B cell (primary cell): ENCODE data around the gene IRF1. TPM values are rescaled to one million over a fixed set of nuclear protein-coding genes. Genes with fewer than 3 reads are reported as not detected.

ENCODE experiments used
- ATAC-seq: fragments of 200-7000 bp; cut with Tn5 transposase; one replicate; pipeline ENCODE4 v1.10.0; 2021; ENCODE audit warnings: low read depth, mild to moderate bottlenecking, moderate number of reproducible peaks, moderate library complexity
- CTCF ChIA-PET: fragments of 350-600 bp; sonication (Branson Sonifier 250); formaldehyde crosslinking; loops from one replicate; lab custom pipeline; 2021; ENCODE audit warnings: antibody characterized with exemption, inconsistent platforms; lab: Charles Lee
- POLR2A ChIA-PET: fragments of 350-600 bp; sonication (Branson Sonifier 250); formaldehyde crosslinking; loops from one replicate; lab custom pipeline; 2021; ENCODE audit warnings: antibody characterized with exemption; lab: Charles Lee
- DNase-seq: peaks from one replicate; pipeline ENCODE4 v3.0.0; 2013
- H2AFZ ChIP-seq: 2 replicates; pipeline ENCODE4 v1.6.1; 2012; ENCODE audit warnings: mild to moderate bottlenecking, low read depth, low read length; ENCODE audit not compliant: insufficient read depth, poor library complexity, severe bottlenecking
- H3K27ac ChIP-seq, 2 donors: 1 replicate in 1 of 2; 2 replicates in 1 of 2; pipeline ENCODE4 v1.5.1; 2012 to 2013; ENCODE audit warnings: low read length in 2 of 2, mild to moderate bottlenecking in 2 of 2, moderate library complexity in 1 of 2
- H3K27me3 ChIP-seq, 4 experiments: fragments of 200-600 bp in 1 of 4; sonication (generic) in 1 of 4; replicated peaks in 1 of 4; 1 replicate in 2 of 4; 2 replicates in 2 of 4; pipeline versions ENCODE4 v1.6.1 to v1.7.0; 2013 to 2016; ENCODE audit warnings: low read length in 3 of 4, mild to moderate bottlenecking in 2 of 4, mixed read lengths in 1 of 4, moderate library complexity in 1 of 4; ENCODE audit not compliant: insufficient read depth in 4 of 4, control insufficient read depth in 3 of 4; ENCODE audit errors: control extremely low read depth in 1 of 4
- H3K36me3 ChIP-seq, 2 experiments: replicated peaks in 1 of 2; 1 replicate in 1 of 2; 2 replicates in 1 of 2; pipeline versions ENCODE4 v1.6.1 to v1.7.1; 2013; ENCODE audit warnings: low read length in 1 of 2; ENCODE audit not compliant: insufficient read depth in 2 of 2, control insufficient read depth in 1 of 2; ENCODE audit errors: control extremely low read depth in 1 of 2, extremely low read depth in 1 of 2
- H3K4me1 ChIP-seq, 2 donors: fragments of 200-600 bp in 1 of 2; sonication (generic) in 1 of 2; 1 replicate in 1 of 2; 2 replicates in 1 of 2; pipeline versions ENCODE4 v1.5.1 to v1.6.1; 2013 to 2017; ENCODE audit warnings: low read length in 2 of 2; ENCODE audit not compliant: control insufficient read depth in 2 of 2, insufficient read depth in 2 of 2
- H3K4me2 ChIP-seq: replicated peaks from 2 replicates; pipeline ENCODE3; 2012; ENCODE audit warnings: mild to moderate bottlenecking, low read depth, low read length; ENCODE audit not compliant: poor library complexity, severe bottlenecking
- H3K4me3 ChIP-seq, 5 experiments: fragments of 200-600 bp in 1 of 5; sonication (generic) in 1 of 5; 1 replicate in 3 of 5; 2 replicates in 2 of 5; pipeline versions ENCODE4 v1.5.1 to v1.7.0; 2011 to 2016; ENCODE audit warnings: low read length in 4 of 5, mild to moderate bottlenecking in 4 of 5, low read depth in 2 of 5, control low read depth in 1 of 5, moderate library complexity in 1 of 5; ENCODE audit not compliant: insufficient read depth in 1 of 5; ENCODE audit errors: control extremely low read depth in 1 of 5, extremely low read depth in 1 of 5
- H3K79me2 ChIP-seq: fragments of 200-600 bp; sonication (generic); one replicate; pipeline ENCODE4 v1.6.0; 2016; ENCODE audit warnings: low read length; ENCODE audit not compliant: control insufficient read depth, insufficient read depth
- H3K9ac ChIP-seq: fragments of 200-600 bp; sonication (generic); 2 replicates; pipeline ENCODE4 v1.6.1; 2017; ENCODE audit warnings: mild to moderate bottlenecking, low read length, moderate library complexity
- H3K9me3 ChIP-seq, 3 donors: one replicate each; pipeline versions ENCODE4 v1.6.1 to v1.7.1; 2013; ENCODE audit warnings: low read length in 2 of 3; ENCODE audit not compliant: control insufficient read depth in 2 of 3, insufficient read depth in 1 of 3; ENCODE audit errors: control extremely low read depth in 1 of 3
- H4K20me1 ChIP-seq: 2 replicates; pipeline ENCODE4 v1.6.0; 2012; ENCODE audit warnings: mild to moderate bottlenecking, low read length; ENCODE audit not compliant: insufficient read depth, control insufficient read depth, poor library complexity, severe bottlenecking
- H3K27ac Mint-ChIP-seq: one replicate; pipeline ENCODE4 v1.8.0; 2021; ENCODE audit warnings: mixed read lengths
- H3K27me3 Mint-ChIP-seq: one replicate; pipeline ENCODE4 v1.8.0; 2021; ENCODE audit warnings: mixed read lengths
- H3K4me1 Mint-ChIP-seq: one replicate; pipeline ENCODE4 v1.8.0; 2021; ENCODE audit warnings: mixed read lengths
- H3K4me3 Mint-ChIP-seq: one replicate; pipeline ENCODE4 v1.8.0; 2021; ENCODE audit warnings: mixed read lengths
- H3K9me3 Mint-ChIP-seq: one replicate; pipeline ENCODE4 v1.8.0; 2022; ENCODE audit warnings: mixed read lengths; ENCODE audit not compliant: insufficient read depth
- EZH2 ChIP-seq: IDR thresholded peaks from 2 replicates; pipeline ENCODE4 v1.6.1; 2012; ENCODE audit warnings: borderline replicate concordance, low read depth, mild to moderate bottlenecking, moderate library complexity, low read length; ENCODE audit not compliant: insufficient read depth, poor library complexity, severe bottlenecking
- WGBS: methylation state at CpG from one replicate; pipeline ENCODE4 v1.1.5; 2013; ENCODE audit warnings: missing lambda C conversion rate; ENCODE audit not compliant: insufficient coverage; 5-methylcytosine and 5-hydroxymethylcytosine counted together
- intact Hi-C: fragments of 100-400 bp; cut with micrococcal nuclease; formaldehyde crosslinking; loops from one replicate; pipeline ENCODE4 v1.10.0; 2022
- polyA plus RNA-seq: library from polyadenylated mRNA; depleted of rRNA; stranded (reverse); fragments of >200 nt; gene quantifications from 2 replicates; pipeline ENCODE4 v1.2.3, GENCODE V29; 2012
- total RNA-seq, 2 donors: library from RNA; stranded (reverse); fragments of 120-200 nt in 1 of 2; gene quantifications; 1 replicate in 1 of 2; 2 replicates in 1 of 2; pipeline versions ENCODE4 v1.2.3 to v1.2.4, GENCODE V29; 2013 to 2022
- TF ChIP-seq, protein P1 (sequence below): fragments of 200-600 bp; IDR thresholded peaks from one replicate; pipeline ENCODE4 v1.8.0; 2022; ENCODE audit warnings: antibody characterized with exemption, mild to moderate bottlenecking

IRF1 gene
- total and polyA plus RNA-seq, 2 donors (not counting 1 experiment from before 2014, with no cell fraction given): 173 to 306 TPM

DNA sequence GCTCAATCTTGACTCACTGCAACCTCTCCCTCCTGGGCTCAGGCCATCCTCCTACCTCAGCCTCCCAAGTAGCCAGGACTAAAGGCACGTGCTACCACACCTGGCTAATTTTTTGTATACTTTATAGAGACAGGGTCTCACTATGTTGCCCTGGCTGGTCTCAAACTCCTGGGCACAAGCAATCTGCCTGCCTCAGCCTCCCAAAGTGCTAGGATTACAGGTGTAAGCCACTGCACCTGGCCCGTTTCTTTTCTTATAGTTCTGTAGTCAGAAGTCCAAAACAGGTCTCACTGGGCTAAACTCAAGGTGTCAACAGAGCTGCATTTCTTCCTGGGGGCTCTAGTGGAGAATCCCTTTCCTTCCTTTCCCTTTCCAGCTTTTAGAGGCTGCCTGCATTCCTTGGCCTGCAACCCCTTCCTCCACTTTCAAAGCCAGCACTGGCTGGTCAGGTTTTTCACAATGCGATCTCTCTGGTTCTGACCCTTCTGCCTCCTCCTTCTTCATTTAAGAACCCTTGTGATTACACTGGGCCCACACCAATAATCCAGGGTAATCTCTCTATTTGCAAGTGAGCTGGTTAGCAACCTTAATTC lies 16.3 kb downstream of the IRF1 start:
- H3K4me1 ChIP-seq: peaks cover 53 to 78% of the 10 kb centered on the region in 2 donors
- H3K9me3 Mint-ChIP-seq: no peaks in the 10 kb centered on the region
- no peak overlapping the region for H3K9ac ChIP-seq
- peak overlapping the region; percentile 81 to 93 for H3K27ac ChIP-seq
- H3K9me3 ChIP-seq: no peaks in the 10 kb centered on the region
- no peak overlapping the region for H3K4me3 Mint-ChIP-seq
- H3K27me3 Mint-ChIP-seq: no peaks in the 10 kb centered on the region
- DNase-seq (peak; percentile 30), ATAC-seq (no peak)
- 100% methylated on average over 2 of the region's 3 CpGs for WGBS
- H3K27ac Mint-ChIP-seq: peak overlapping the region; percentile 99
- CTCF ChIA-PET: interaction anchor here (0.8 to 12.0 kb wide), 11 partner anchors 10 to 88 kb away, joined by 3 to 128 read pairs (median 7); partner anchors contain the start of gene IRF1
- H4K20me1 ChIP-seq: no peaks in the 10 kb centered on the region
- peaks cover 0 to 13% of the 10 kb centered on the region in 2 experiments for H3K36me3 ChIP-seq
- peaks cover 6% of the 10 kb centered on the region for H3K79me2 ChIP-seq
- TF ChIP-seq, protein P1, sequence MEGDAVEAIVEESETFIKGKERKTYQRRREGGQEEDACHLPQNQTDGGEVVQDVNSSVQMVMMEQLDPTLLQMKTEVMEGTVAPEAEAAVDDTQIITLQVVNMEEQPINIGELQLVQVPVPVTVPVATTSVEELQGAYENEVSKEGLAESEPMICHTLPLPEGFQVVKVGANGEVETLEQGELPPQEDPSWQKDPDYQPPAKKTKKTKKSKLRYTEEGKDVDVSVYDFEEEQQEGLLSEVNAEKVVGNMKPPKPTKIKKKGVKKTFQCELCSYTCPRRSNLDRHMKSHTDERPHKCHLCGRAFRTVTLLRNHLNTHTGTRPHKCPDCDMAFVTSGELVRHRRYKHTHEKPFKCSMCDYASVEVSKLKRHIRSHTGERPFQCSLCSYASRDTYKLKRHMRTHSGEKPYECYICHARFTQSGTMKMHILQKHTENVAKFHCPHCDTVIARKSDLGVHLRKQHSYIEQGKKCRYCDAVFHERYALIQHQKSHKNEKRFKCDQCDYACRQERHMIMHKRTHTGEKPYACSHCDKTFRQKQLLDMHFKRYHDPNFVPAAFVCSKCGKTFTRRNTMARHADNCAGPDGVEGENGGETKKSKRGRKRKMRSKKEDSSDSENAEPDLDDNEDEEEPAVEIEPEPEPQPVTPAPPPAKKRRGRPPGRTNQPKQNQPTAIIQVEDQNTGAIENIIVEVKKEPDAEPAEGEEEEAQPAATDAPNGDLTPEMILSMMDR: no peak
- no peak for TF ChIP-seq EZH2
- intact Hi-C loops: no loop called here
- H3K4me2 ChIP-seq: no peak overlapping the region
- no peak overlapping the region for H3K4me3 ChIP-seq
- no peaks in the 10 kb centered on the region for H3K27me3 ChIP-seq
- POLR2A ChIA-PET: interaction anchor here (1.2 to 5.2 kb wide), 11 partner anchors 8 to 63 kb away, joined by 3 to 31 read pairs (median 6); partner anchors contain the start of gene IRF1
- no peak overlapping the region for H2AFZ ChIP-seq
- peaks cover 81% of the 10 kb centered on the region for H3K4me1 Mint-ChIP-seq

DNA sequence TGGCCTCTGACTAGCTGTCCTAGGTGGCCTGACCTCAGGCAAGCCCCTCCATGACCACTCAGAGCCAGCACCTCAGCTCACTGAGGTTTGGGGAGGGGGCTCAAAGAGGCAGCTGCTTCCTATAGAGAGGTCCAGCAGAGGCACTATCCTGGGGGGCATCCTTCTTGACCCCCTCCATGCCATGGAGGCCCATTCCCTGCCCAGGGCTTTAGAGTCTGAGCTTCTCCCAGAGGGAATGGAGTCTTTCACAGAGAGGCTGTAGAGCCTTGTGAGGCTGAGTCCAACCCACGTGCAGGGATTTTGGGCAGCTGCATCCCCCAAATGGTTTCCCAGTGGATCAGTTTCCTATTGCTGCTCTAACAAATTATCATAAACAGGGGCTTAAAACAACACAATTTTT lies 16.9 kb downstream of the IRF1 start:
- intact Hi-C loops: loop anchor here (1.0 to 2.0 kb wide), 3 partner anchors 15 to 52 kb away; no protein-coding TSS in a partner anchor
- peak overlapping the region; percentile 48 for H3K4me2 ChIP-seq
- H3K27me3 ChIP-seq: no peaks in the 10 kb centered on the region
- no peaks in the 10 kb centered on the region for H3K27me3 Mint-ChIP-seq
- no peaks in the 10 kb centered on the region for H4K20me1 ChIP-seq
- H2AFZ ChIP-seq: no peak overlapping the region
- no peak overlapping the region for H3K4me3 Mint-ChIP-seq
- H3K36me3 ChIP-seq: peaks cover 0 to 13% of the 10 kb centered on the region in 2 experiments
- ATAC-seq (no peak), DNase-seq (no peak)
- H3K9me3 Mint-ChIP-seq: no peaks in the 10 kb centered on the region
- H3K79me2 ChIP-seq: peaks cover 6% of the 10 kb centered on the region
- ChIA-PET POLR2A (interaction anchor here (0.7 to 5.2 kb wide), 10 partner anchors 8 to 58 kb away, joined by 3 to 31 read pairs (median 5); partner anchors contain the start of gene IRF1), CTCF (interaction anchor here (1.0 to 12.0 kb wide), 11 partner anchors 9 to 88 kb away, joined by 4 to 128 read pairs (median 7); partner anchors contain the start of gene IRF1)
- H3K9ac ChIP-seq: no peak overlapping the region
- peaks cover 50 to 76% of the 10 kb centered on the region in 2 donors for H3K4me1 ChIP-seq
- peak overlapping the region; percentile 81 to 93 for H3K27ac ChIP-seq
- H3K4me3 ChIP-seq: no peak overlapping the region
- H3K9me3 ChIP-seq: no peaks in the 10 kb centered on the region
- peaks cover 80% of the 10 kb centered on the region for H3K4me1 Mint-ChIP-seq
- H3K27ac Mint-ChIP-seq: peak overlapping the region; percentile 99
- TF ChIP-seq EZH2: no peak
- TF ChIP-seq, protein P1: no peak
- WGBS: 100% methylated on average over 1 of the region's 1 CpG
